Stimulated activated CD4-positive, alpha-beta T cell treated with anti-CD3 and anti-CD28 coated beads, Interleukin-15, amount 100 ng/mL, for 1 hour (primary cell): ENCODE data around the gene ASAP2.
A peak's percentile ranks its signal among the peaks of the same experiment; 100 is the strongest.

Experiments used
- DNase-seq, 2 donors: peaks; one replicate each; pipeline ENCODE4 v3.0.0-alpha.2; 2020; ENCODE audit warnings: low read depth in 1 of 2, low spot score in 1 of 2

Gene ASAP2

DNA sequence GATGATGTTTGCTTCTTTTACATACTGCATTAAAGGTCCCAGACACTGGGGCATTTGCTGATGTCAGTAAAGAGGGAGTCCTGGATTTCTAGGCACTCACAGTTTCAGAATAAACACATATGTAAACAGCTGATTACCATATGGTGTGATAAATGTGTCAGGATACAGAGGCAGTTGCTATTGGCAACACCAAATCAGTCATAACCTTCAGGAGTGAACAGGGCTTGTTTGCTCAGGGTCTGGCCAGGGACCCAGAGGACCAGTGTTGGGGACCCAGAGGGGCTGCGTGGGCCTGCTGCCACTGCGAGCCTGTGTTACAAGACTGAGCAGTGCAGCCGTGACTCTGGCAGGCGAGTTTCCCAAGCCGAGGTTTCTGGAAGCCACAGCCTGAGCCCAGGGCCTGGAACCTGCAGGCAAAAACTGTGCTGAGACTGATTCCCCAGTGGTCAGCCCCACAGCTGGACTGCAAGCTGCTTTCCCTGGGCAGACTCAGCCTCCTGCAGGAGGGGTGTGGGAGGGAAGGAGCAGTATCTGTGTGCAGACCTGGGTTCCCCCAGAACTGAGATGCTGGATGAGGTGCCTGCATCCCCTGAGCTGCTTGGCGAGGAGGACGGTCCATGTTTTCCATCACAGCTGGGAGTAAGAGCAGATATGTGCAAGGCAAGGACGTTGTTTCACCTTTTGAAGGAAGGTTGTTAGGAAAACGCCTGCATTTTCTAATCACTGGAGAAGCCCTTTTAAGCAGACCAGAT, 23.6 kb downstream of the ASAP2 start:
- no peak for DNase-seq

DNA sequence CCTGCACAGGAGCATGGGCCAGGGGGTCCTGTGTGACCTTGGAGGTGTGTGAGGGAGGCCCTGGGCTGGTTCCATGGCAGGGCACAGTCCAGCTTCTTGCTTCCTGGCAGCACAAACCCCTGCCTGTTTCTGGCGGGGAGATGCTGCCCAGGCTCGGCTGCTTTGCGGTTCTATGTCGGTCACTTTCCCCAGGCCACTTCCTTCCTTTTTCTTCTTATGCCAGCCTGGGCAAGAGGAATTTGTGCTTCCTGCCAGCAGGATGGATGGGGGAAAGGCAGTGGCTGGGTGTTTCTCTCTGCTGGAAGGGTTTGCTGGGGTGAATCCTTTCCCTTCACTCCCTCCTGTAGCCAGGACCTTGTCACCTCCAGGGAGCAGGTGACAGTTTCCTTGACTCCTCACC, 24.3 kb downstream of the ASAP2 start:
- DNase-seq = no peak

DNA sequence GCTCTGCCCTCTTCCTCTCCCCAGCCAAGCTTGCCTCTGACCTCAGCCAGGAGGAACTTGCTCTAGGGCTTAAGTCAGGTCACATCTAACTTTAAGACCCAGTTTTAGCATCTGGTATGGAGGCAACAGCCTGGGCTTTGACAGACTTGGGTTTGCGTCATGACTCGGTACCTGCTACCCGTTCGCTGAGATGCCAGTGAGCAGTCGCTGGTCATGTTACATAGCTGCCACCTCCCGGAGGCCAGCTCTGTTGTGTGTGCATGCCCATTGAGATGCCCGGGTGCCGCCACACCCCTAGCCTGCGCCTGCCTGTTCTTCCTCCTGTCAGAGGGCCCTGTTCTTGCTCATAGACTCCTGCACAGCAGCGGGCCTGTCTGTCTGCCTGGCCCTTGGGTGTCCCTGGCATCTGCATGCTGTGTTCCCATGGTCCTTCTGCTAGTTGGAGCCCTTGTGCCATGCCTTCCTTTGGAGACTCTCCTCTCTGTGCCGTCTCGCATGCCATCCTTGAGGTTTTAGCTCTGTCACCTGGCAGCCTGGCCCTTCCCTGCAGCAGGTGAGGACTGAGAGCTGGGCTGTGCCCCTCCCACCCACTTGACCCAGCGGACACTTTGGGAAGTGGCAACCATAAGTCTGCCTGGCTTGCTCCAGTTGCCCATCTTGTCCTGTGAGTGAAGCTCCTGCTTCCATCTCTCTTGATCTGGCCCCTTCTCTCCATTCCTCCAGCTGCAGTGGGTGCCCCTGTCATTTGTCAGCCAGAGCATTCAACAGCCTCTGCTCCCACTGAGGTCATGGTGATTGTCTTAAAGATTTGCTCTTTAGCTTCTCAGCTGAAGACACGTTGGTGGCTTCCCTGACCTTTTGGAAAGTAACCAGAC, 24.9 kb downstream of the ASAP2 start:
- DNase-seq = no peak

DNA sequence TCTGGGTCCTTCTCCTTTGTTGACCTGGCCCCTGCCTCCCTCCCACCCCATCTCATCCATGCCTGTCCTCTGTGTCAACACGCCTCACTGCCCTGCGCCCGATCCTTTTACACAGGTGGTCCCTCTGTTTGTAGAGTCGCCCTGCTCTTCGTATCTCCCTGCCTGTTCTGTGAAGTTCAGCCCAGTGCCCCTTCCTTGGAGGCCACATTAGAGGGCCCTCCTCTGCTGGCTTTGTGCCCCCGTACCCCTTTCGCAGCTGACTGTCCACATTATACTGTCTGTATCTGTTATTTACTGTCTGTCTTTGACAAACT, 25.5 kb downstream of the ASAP2 start:
- no peak for DNase-seq

DNA sequence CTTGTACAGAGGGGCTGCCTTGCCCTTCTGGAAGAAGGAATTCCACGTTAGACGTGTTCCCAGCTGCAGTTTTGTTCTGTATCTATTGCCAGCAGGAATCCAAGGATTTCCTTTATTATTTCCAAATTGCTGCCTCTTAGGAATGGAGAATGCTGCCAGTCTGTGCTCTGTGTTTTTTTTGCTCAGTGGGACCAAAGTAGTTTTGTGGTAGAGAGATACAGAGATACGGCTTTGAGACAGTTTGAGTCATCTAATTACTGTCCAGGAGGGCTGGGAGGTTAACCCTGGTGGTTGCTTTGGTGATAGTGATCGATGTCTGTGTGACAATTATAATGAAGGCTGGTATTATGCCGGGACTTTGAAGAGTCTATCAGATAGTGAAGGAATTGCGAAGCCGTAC, 26.3 kb downstream of the ASAP2 start:
- DNase-seq = no peak

DNA sequence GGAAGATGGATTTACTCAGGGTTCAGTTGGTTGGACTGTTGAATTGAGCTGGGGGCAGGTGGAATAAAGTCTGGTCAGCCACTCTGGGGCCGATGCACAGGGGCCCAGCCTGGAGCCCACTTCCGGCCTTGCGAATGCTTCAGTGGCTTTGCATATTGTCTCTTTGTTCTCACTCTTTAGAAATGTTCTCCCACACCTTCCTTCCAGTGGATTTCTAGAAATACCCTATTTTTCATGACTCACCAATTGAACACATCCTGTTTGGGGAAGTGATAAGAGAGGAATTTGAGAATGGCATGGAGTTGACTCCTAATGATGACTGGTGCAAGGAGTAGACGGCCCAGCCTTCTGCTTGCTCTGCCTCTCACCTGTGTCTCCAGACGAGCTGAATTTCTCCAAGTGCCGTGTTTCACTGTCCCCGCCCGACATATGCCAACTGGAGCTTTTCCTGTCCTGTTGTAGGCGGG, 28.1 kb downstream of the ASAP2 start:
- DNase-seq = no peak

DNA sequence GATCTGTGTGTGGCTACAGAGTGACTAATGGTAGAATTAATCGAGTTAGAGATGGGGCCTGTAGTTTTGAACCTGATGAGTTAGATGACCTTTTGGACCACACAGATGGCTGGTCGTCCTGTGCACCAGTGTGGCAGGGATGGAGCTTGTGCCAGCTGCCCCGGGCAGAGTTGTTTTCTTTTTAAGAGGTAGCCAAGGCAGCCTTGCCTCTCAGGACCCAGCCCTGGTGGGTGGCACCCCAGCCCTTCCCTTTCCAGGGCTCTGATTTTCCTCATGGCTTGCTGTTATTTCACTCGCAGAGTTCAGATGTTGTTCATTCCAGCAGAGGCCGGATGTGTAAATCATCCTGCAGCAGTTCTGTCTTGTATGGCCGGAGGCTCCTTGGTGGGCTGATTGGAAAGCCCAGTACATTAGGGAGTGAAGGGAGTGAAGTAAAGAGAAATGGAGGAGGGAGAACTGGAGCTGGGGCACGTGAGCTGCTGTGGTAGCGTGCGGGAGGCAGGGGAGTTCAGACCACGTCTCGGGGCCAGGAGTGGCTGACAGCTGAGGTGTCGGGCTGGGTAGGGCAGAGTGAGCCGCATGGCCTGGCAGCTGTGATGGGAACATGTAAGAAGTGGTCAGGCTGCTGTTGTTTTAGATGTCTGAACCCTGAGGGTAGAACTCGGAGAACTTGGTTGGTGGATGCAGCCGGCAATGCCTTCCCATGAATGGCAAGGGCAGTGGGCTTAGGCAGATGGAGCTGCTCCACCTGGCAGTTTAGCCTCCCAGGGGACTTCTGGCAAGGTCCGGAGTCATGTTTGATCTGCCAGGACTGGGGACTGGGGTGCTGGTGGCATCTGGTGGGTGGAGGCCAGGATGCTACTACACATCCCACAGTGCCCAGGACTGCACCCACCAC, 28.8 kb downstream of the ASAP2 start:
- DNase-seq = no peak

DNA sequence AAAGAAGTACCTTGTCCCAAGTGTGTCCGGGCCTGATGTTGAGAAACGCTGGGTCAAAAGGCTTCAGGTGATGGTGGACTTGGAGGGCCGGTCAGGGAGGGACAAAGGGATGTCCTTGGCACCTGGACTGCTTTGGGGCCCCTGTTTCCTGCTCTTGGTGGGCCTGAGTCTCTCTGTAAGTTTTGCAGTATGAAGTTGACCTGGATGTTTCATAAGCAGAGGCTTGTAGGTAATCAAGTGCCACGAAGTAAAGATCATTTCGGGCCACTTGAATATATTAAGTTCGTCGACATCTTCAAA, 29.4 kb downstream of the ASAP2 start:
- no peak for DNase-seq

DNA sequence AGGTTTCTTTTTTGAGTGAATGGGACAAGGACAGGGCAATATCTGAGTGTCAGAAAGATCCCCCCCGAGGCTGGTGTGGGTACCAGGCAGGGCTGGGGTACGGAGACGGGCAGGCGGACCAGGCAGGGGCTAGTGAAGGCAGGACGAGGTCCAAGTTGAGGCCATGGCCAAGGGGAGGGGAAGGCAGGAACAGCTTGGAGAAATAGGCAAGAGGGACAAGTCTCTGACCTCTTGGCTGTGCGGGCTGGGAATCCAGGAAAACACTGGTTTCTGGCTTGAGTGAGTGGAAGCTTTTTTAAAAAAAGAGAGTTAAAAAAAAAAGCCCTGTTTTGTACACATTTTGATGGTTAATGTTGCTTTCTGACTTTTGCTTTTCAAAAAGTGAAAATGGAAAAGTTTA, 30.3 kb downstream of the ASAP2 start:
- no peak for DNase-seq

DNA sequence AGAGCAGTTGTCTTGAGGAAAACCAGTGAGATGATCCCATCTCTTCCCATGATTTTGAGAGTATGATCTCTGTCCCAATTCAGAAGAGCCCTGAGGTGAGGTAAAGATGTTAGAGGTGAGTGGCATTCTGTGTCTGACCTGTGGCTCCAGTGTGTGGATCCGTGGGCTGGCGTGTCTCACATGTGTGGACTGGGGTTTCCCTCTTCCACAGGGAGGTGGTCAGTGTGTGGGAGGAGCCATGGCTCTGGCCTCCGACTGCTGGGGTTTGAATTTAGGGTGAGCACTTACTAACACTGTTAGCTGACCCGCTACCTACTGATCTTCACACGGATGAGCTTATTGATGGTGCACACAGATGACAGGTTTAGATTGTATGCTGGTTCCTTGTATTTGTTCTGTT, 31.2 kb downstream of the ASAP2 start:
- no peak for DNase-seq

DNA sequence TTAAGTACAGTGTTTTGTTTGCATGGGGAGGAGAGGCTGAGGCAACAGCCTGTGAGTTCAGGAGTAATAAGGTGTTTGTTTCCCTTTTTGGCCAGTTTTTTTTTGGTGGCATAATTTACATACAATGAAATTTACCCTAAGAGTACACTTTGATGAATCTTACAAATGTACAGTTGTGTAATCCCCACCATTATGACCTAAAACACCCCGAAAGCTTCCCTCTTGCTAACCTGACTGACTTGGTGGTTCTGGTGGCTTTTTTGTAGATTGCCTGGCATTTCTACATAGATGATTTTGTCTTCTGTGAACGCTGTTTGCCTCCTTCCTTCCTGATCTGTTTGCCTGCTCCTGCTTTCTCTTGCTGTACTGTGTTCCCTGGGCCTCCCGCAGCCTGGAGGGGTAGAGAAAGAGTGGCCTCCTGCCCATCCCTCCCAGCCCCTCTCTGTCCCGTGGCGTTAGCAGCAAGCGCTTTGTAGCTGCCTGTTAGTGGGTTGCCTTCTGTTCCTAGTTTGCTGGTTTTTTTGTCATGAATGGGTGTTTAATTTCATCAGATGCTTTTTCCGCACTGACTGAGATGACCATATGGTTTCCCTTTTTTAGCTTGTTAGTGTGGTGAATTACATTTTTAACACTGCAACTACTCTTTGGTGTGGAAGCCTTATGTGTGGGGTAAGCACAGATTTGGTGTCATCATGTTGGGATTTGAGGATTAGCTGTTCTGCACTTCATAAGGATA, 32.1 kb downstream of the ASAP2 start:
- DNase-seq = no peak

DNA sequence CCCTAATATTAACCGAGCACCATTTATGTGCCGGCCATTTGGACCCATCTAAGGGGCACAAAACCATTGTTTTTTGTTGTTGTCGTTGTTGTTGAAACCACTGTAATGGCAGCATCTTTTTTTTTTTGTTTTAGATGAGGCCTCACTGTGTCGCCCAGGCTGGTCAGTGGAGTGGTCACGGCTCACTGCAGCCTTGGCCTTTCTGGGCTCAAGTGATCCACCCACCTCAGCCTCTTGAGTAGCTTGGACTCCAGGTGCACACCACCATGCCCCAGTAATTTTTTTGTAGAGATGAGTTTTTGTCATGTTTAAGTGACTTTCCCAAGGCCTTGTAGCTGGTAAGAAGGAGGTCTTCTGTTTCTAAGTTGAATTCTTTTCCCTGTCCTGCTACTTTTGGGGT, 33.0 kb downstream of the ASAP2 start:
- DNase-seq = no peak

DNA sequence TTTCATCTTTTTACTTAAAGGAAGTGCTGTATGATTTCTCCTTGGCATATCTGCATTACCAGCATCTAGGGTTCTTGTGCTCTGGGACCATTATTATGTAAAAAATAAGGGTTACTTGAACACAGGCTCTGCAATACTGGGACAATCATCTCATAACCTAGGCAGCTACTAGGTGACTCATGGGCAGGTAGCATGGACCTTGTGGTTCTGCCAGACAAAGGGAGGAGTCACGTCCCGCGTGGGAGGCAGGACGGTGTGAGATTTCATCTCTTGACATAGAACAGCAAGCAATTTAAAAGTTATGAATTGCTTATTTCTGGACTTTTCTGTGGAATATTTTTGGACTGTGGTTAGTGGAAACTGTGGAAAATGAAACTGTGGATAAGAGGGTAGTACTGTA, 34.1 kb downstream of the ASAP2 start:
- DNase-seq = peak in 1 of 2 donors; percentile 5

DNA sequence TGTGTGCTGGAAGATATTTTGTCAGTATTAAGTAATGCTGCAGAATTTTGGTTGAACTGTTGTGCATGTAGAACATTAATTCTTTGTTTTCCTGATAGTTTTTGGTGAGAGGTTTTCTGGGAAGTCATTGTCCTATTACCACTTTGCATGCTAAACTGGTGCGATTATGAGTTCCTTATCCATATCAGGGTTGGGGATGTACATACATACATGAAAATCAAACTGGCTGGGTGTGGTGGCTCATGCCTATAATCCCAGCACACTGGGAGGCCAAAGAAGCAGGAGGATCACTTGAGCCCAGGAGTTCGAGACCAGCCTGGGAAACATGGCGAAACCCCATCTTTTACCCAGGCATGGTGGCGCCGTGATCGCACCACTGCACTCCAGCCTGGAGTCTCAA, 34.6 kb downstream of the ASAP2 start:
- no peak for DNase-seq

DNA sequence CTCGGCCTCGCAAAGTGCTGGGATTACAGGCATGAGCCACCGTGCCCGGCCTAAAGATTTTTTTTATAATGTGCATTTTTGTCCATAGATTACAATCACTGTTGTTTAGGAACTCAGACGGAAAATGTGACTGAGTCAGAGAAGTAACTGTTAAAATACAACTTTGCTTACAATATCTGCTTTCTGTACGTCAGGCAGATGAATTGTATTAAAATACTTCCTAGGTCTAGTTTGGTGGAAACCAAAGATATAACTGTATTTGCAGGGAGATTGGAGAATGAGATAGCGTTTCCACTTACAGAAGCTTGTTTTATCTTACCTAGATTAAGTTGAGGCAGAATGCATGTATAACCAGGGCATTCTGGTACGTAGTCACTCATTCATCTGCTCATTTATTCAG, 36.7 kb downstream of the ASAP2 start:
- no peak for DNase-seq

DNA sequence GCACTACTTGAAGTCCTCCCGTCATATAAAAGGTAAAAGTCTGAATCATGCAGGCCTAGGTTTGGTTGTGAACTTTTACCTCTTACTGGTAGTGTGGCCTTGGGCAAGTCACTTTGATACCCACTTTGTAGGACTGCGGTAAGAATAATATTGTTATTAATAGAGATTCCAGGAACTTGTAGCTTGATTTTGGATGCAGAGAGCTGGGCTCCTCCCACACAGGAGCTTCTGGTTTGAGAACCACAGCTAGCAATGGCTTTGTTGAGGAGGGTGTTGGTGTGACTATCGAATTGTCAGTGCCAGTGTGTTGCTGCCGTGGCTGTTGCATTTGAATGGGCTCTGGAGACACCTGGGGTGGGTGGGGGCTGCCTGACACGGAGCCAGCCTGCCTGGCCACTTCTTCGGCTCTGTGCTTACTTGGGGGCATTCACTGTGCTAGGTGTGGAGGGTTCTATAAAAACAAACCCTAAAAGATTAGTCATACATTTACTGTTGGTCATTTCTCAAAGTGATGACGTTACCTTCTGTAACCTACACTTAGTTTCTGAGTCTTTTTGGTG, 38.5 kb downstream of the ASAP2 start:
- DNase-seq = no peak

DNA sequence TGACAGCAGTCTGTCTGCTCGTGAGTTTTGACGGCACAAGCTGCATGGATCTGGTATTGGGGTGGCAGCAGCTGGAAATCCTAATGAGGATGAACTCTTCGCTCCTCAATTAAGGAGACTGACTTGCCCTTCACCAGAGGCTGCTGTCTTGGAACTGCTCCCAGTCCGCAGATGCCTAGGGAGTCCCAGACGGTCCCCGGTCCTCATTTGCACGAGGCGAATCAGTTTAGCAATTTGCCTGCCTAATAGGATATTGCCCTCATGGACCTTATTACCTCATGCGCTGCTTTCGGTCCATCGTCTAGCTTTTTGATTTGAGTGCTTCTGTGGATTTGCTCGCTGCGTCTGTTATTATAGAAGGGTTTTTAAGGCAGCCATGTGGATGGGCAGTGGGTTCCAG, 40.6 kb downstream of the ASAP2 start:
- DNase-seq = no peak

DNA sequence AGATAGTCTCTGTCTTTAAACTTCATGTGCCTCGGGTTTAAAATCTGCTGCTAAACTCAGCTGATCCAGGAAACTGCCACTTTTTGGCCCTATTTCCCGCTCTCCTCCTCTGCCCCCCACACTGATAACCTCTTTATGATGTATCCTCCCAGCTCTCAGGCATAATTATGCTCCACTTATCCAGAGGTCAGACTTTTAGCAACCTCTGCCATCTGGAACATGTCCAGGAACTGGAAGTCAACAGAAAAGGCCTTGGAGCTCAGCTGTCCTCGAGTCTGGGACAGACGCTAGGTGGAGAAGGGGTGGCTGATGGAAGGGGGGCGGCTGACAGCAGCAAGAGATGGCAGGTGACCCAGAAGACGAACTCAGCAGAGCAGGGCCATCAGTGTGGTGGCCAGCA, 41.2 kb downstream of the ASAP2 start:
- no peak for DNase-seq

DNA sequence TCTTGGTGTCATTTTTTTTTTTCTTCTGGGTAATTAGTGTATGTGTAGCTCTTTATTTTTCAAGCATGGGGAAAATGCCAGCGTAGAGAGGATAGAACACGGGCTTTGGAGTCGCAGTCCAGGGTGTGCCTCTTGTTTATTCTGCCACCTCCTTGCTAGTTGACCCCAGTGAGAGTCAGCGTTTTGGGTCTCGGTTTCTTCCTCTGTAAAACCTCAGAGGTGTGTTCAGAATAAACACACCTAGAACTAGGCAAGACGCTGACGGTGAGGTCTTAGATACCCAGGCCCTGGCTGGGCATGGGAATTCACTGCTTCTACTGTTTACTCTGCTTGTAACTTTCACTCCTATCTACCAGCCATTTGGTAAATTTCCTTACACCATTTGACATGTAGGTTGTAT, 41.8 kb downstream of the ASAP2 start:
- DNase-seq = no peak

DNA sequence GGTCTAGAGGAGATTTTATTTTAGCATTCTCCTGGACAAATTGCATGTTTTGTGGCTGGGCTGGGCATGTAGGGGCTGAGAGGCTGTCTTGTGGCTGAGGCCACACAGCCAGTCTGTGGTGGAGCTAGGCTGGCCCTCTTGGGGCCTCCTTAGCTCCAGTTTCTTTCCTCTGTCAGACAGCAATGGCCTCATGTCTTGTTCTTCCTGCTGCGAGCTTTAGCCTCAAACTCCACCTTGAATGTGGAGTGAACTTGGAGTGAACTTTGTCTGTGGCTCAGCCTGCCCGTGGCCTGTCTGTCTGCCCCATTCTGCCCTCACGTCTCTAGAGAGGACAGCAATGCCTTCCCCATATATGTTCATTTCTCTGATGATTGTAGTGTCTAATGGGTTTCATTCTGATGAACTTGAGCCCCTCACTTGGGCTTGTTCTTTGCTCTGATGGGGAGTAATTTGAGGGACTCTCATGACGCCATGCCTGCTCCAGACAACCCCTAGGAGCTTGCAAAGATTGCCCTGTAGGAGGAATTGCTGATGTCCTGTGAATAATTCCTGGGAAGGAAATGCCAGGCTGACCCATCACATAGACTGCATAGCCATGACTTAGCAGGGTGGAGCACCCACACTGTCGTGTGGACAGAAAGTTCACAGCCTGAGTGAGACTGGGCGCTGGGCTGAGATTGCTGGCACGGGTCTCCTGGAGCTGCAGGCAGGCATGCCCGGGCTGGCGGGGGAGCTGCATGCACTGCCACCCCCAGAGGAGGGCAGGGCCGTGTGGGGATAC, 42.6 kb downstream of the ASAP2 start:
- no peak for DNase-seq
